Activated CD4-positive, alpha-beta T cell treated with anti-CD3 and anti-CD28 coated beads for 36 hours (primary cell): Measurements from ENCODE around the gene RANBP2. TPM values are rescaled to one million over a fixed set of nuclear protein-coding genes. Genes with fewer than 3 reads are reported as not detected.

ENCODE experiments used
- total RNA-seq, 2 experiments: library from RNA; stranded (reverse); gene quantifications; one replicate each; pipeline ENCODE4 v1.2.3, GENCODE V29; 2021

Gene RANBP2
- total RNA-seq, 2 experiments from 2014 or later = 68.1 to 77.1 TPM

Other genes starting within 250 kb of the RANBP2 start
- gene LIMS1, start 185.0 kb upstream of the RANBP2 start, total RNA-seq = 10 to 100 TPM; 47.5 to 70.3 TPM
- gene CCDC138, start 67.3 kb downstream of the RANBP2 start, total RNA-seq = 10 to 100 TPM; 14.3 to 15.3 TPM